Measurements from ENCODE around the gene CES5A.

Gene CES5A

GRCh38 chr16:55888546-55888945, 13.4 kb upstream of the CES5A start:
- no peak for DNase-seq (ENCODE audit: low read depth)
- no peak overlapping the region for H3K4me3 ChIP-seq (ENCODE audit: low read depth, low read length)
- TF ChIP-seq, protein P1, sequence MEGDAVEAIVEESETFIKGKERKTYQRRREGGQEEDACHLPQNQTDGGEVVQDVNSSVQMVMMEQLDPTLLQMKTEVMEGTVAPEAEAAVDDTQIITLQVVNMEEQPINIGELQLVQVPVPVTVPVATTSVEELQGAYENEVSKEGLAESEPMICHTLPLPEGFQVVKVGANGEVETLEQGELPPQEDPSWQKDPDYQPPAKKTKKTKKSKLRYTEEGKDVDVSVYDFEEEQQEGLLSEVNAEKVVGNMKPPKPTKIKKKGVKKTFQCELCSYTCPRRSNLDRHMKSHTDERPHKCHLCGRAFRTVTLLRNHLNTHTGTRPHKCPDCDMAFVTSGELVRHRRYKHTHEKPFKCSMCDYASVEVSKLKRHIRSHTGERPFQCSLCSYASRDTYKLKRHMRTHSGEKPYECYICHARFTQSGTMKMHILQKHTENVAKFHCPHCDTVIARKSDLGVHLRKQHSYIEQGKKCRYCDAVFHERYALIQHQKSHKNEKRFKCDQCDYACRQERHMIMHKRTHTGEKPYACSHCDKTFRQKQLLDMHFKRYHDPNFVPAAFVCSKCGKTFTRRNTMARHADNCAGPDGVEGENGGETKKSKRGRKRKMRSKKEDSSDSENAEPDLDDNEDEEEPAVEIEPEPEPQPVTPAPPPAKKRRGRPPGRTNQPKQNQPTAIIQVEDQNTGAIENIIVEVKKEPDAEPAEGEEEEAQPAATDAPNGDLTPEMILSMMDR (IDR thresholded peaks at IDR 0.05; ENCODE audit: control insufficient read depth, extremely low read depth, insufficient read depth) = no peak

GRCh38 chr16:55876854-55877253, 1.7 kb upstream of the CES5A start:
- TF ChIP-seq, protein P1 (IDR thresholded peaks at IDR 0.05; ENCODE audit: control insufficient read depth, extremely low read depth, insufficient read depth) = no peak
- H3K4me3 ChIP-seq (ENCODE audit: low read depth, low read length) = no peak overlapping the region
- DNase-seq (ENCODE audit: low read depth) = no peak

DNA sequence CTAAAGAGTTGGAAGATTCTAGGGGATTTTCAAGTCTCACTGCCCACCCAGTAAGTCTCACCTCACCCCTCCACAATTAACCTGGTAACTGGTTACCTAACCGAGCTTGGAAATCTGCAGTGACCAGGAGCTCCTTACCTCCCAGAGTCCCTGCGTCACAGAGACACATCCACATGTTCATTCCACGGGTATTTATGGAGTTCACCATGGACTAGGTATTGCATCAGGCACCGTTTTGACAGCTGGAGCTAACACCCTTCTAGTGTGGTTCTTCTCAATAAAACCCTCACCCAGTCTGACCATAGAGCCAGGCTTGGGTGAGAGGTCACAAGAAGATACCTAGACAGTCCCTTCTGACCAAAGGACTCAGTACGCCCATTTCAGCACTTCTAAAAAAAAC, 2.1 kb downstream of the CES5A start:
- TF ChIP-seq, protein P1 (IDR thresholded peaks at IDR 0.05; ENCODE audit: control insufficient read depth, extremely low read depth, insufficient read depth) = no peak
- no peak for DNase-seq (ENCODE audit: low read depth)
- H3K4me3 ChIP-seq (ENCODE audit: low read depth, low read length) = no peak overlapping the region

- TF ChIP-seq, protein P1 (IDR thresholded peaks at IDR 0.05; ENCODE audit: control insufficient read depth, extremely low read depth, insufficient read depth) = no peak
- DNase-seq (ENCODE audit: low read depth) = no peak
- H3K4me3 ChIP-seq (ENCODE audit: low read depth, low read length) = no peak overlapping the region
These were observed 3.0 kb downstream of the CES5A start for GRCh38 chr16:55872130-55872529.

DNA sequence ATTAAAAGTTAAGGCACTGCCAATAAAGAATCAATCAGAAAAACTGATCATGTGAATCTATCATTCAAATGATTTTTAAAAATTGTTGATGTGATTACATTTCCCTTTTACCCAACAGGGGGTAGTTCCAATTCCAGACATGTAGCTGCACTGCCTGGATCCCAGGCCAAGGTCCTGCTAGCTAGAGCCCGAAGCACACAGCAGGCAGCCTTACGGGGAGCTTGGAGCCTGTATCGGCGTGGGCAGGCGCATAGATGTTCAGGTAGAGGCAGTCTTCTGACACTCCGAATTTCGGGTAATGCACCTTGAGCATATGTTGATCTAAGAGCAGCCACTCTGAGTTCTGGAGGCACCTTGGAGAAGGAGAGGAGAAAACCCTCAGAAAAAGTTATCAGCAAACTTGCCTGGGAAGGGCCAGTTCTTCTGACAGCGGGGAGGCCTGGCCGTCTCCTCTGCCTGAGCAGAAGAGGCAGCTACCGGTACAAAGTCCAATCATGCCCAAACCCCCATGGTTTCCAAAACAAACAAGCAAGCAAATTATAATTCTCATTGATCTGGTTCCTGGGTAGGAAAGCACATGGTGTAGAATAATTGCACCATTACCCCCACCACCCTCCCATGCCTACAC, 3.6 kb downstream of the CES5A start:
- H3K4me3 ChIP-seq (ENCODE audit: low read depth, low read length) = no peak overlapping the region
- TF ChIP-seq, protein P1 (IDR thresholded peaks at IDR 0.05; ENCODE audit: control insufficient read depth, extremely low read depth, insufficient read depth) = no peak
- no peak for DNase-seq (ENCODE audit: low read depth)

- no peak for DNase-seq (ENCODE audit: low read depth)
- H3K4me3 ChIP-seq (ENCODE audit: low read depth, low read length) = no peak overlapping the region
- TF ChIP-seq, protein P1 (IDR thresholded peaks at IDR 0.05; ENCODE audit: control insufficient read depth, extremely low read depth, insufficient read depth) = no peak
These were observed 6.2 kb downstream of the CES5A start for GRCh38 chr16:55868980-55869379.

DNA sequence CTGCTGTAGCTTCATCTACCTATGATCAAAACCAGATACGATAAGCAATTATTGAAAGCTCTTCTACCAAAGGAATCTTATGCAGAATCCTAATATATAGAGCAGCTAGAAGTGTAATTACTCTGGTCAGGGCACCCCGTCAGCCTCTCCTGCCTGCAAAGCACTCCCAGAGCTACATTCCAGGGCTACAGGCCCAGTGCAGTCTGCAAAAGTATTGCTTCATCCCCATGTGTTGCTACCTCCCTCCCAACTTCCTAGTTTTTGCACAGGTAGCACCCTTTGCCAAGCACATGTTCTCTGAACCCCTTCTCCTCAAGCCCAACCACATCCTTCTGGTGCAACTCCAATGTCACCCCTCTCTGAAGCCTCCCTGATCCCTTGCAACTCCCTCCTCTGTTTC, 7.0 kb downstream of the CES5A start:
- TF ChIP-seq, protein P1 (IDR thresholded peaks at IDR 0.05; ENCODE audit: control insufficient read depth, extremely low read depth, insufficient read depth) = no peak

More for the DNA sequence above, 7.0 kb downstream of the CES5A start:
- DNase-seq (ENCODE audit: low read depth) = no peak
- no peak overlapping the region for H3K4me3 ChIP-seq (ENCODE audit: low read depth, low read length)

Measured in LNCaP clone FGC (cell line).